GM21515 (cell line): Measurements from ENCODE around the gene CBR4.
"Not testable (repeated sequence)": the region's sequence is repeated elsewhere in the genome, so short reads cannot be mapped to it uniquely, and the experiment has no call there.

Experiments used
- ATAC-seq: cut with Tn5 transposase; IDR thresholded peaks from one replicate; pipeline ENCODE4 v1.9.1; 2021; ENCODE audit not compliant: unreplicated experiment

Gene CBR4

GRCh38 chr4:168994958-168995357 is 15.1 kb downstream of the CBR4 start:
- ATAC-seq, result no peak

- ATAC-seq, result no peak
These were observed 16.1 kb downstream of the CBR4 start for GRCh38 chr4:168993714-168994510.

- ATAC-seq, result not testable (repeated sequence)
These were observed 17.0 kb downstream of the CBR4 start for GRCh38 chr4:168992952-168993482.

GRCh38 chr4:168981942-168982341 is 28.1 kb downstream of the CBR4 start:
- no peak for ATAC-seq

GRCh38 chr4:168981460-168981859 is 28.6 kb downstream of the CBR4 start:
- no peak for ATAC-seq

GRCh38 chr4:168979338-168979737 is 30.7 kb downstream of the CBR4 start:
- ATAC-seq, result no peak

- ATAC-seq, result no peak
These were observed 31.9 kb downstream of the CBR4 start for GRCh38 chr4:168978001-168978700.

- no peak for ATAC-seq
These were observed 37.5 kb downstream of the CBR4 start for GRCh38 chr4:168972596-168972995.

- no peak for ATAC-seq
These were observed 49.3 kb downstream of the CBR4 start for GRCh38 chr4:168960716-168961115.

GRCh38 chr4:168955674-168956073 is 54.4 kb downstream of the CBR4 start:
- ATAC-seq, result no peak

- ATAC-seq, result not testable (repeated sequence)
These were observed 57.2 kb downstream of the CBR4 start for GRCh38 chr4:168952821-168953246.

GRCh38 chr4:168945291-168945690 is 64.8 kb downstream of the CBR4 start:
- ATAC-seq, result no peak

GRCh38 chr4:168942985-168943384 is 67.1 kb downstream of the CBR4 start:
- no peak for ATAC-seq
